ENCODE results near the gene ERGIC1. TPM values are rescaled to one million over a fixed set of nuclear protein-coding genes. Genes with fewer than 3 reads are reported as not detected.

ERGIC1 gene
- total and polyA plus RNA-seq, 10 of the 15 experiments (the other 5 are each of a cell fraction or from before 2014, with no cell fraction given) = 8.8 to 104 (median 76.3) TPM

- TF ChIP-seq E2F8 (IDR thresholded peaks at IDR 0.05; ENCODE audit: low read depth, partially characterized antibody) (no peak), ZBTB33 (IDR thresholded peaks at IDR 0.05) (no peak), IKZF1 (conservative IDR thresholded peaks at IDR 0.05) (0 out of 2 replicates have a peak, but pooled peaks have one; percentile 33)
These were observed 47.8 kb downstream of the ERGIC1 start (continued) for GRCh38 chr5:172881691-172882370.

- Histone ChIP-seq H3K36me3 (ENCODE audit: control insufficient read depth in 2 of 2, insufficient read depth in 2 of 2, low read length in 1 of 2) (no peaks in the 10 kb centered on the region; a peak in 2 of 4 replicates), H3K27ac (ENCODE audit: control insufficient read depth, insufficient read depth) (no peak overlapping the region), H2AFZ (ENCODE audit: control insufficient read depth, low read depth, low read length) (no peak overlapping the region), H3K79me2 (ENCODE audit: control insufficient read depth, insufficient read depth, low read length) (peaks cover 12% of the 10 kb centered on the region), H3K9me3 (replicated peaks; ENCODE audit: control insufficient read depth, insufficient read depth, low read length) (no peaks in the 10 kb centered on the region; the same call in 2 of the 3 replicates), H3K4me1 (ENCODE audit: control insufficient read depth, insufficient read depth, low read length) (peaks cover 16% of the 10 kb centered on the region), H3K4me3 (no peak overlapping the region), H3K9ac (ENCODE audit: control insufficient read depth, insufficient read depth, low read length) (no peak overlapping the region), H4K20me1 (ENCODE audit: control insufficient read depth, insufficient read depth) (no peaks in the 10 kb centered on the region), H3K27me3 (replicated peaks in 1 of 2; ENCODE audit: control insufficient read depth in 2 of 2, insufficient read depth in 2 of 2, low read length in 1 of 2) (no peaks in the 10 kb centered on the region), H3K4me2 (ENCODE audit: control insufficient read depth, insufficient read depth) (no peak overlapping the region)
- FAIRE-seq = no peak
- TF ChIP-seq IKZF1 (conservative IDR thresholded peaks at IDR 0.05) (no peak), YY1 (IDR thresholded peaks at IDR 0.05; ENCODE audit: low read depth, low read length) (no peak), ZNF274 (IDR thresholded peaks at IDR 0.05; ENCODE audit: insufficient read depth, insufficient read length) (no peak)
- in situ Hi-C loops (cut with MboI) (no loop called here), intact Hi-C loops (cut with micrococcal nuclease; ENCODE audit: unreplicated experiment) (no loop called here)
- DNase-seq (ENCODE audit: low read depth, low spot score) = no peak
- no TSS peak for BruUV-seq (replicated peaks)
- ChIA-PET SMC1A (ENCODE audit: uncharacterized antibody, unreplicated experiment) (interaction anchor here (1.2 to 2.0 kb wide), 3 partner anchors 23 to 52 kb away, joined by 3 to 9 read pairs (median 8); no protein-coding TSS in a partner anchor), CTCF (interaction anchor here (0.7 to 1.6 kb wide), 3 partner anchors 49 to 167 kb away, joined by 4 to 8 read pairs (median 5); no protein-coding TSS in a partner anchor), POLR2A (no interaction called here), RAD21 (ENCODE audit: unreplicated experiment) (interaction anchor here (2.1 kb wide), 1 partner anchor 112 kb away, joined by 12 read pairs; the partner anchor contains the start of gene DUSP1)
- no peak for ATAC-seq
- WGBS (ENCODE audit: insufficient coverage, insufficient replicate concordance, low lambda C conversion rate, missing lambda C conversion rate) = 96% methylated on average over 3 of the region's 3 CpGs
These were observed 49.0 kb downstream of the ERGIC1 start for GRCh38 chr5:172883066-172883465.
